ENCODE data around the gene DNAH17. TPM values are rescaled to one million over a fixed set of nuclear protein-coding genes. Genes with fewer than 3 reads are reported as not detected.

DNAH17 gene
- total and polyA plus RNA-seq, 9 donors: 0.35 to 5.2 (median 2.0) TPM

DNA sequence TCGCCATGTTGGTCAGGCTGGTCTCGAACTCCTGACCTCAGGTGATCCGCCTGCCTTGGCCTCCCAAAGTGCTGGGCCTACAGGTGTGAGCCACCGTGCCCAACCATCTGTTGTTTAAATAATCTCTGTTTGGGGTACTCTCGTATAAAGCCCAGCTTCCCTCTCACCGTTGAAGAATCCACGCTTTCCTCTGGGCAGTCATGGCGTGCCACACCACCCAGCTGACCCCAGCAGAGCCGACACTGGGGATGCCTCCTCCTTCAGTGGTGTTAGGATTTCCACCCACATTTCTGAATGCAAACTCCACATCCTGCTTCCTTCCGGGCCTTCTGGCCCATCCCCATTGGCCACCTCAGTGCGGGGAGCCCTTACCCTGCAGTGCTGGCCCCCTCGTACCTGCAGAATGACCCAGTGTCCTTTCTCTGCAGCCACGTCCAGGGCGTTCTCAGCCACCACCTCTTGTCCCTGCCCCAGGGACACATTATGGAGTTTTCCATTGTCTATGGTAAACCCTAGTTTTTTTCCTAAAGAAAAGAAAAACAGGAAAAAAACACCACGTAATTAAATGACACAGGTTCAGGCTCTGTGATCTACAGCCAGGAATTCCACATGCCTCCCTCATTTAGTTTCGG is 138.4 kb downstream of the DNAH17 start:
- Histone ChIP-seq H3K4me1 (ENCODE audit: control insufficient read depth, insufficient read depth, low read length) (peaks cover 13% of the 10 kb centered on the region), H3K27me3 (ENCODE audit: control insufficient read depth, insufficient read depth, low read length) (peaks cover 7% of the 10 kb centered on the region), H3K27ac (ENCODE audit: low read length) (no peak overlapping the region), H3K9me3 (replicated peaks; ENCODE audit: control insufficient read depth, low read depth, low read length) (no peaks in the 10 kb centered on the region), H3K36me3 (ENCODE audit: control insufficient read depth, insufficient read depth, low read length) (no peaks in the 10 kb centered on the region), H3K4me3 (ENCODE audit: low read length) (no peak overlapping the region)
- DNase-seq: no peak
- 71% methylated on average over 11 of the region's 16 CpGs for WGBS (ENCODE audit: insufficient coverage)

DNA sequence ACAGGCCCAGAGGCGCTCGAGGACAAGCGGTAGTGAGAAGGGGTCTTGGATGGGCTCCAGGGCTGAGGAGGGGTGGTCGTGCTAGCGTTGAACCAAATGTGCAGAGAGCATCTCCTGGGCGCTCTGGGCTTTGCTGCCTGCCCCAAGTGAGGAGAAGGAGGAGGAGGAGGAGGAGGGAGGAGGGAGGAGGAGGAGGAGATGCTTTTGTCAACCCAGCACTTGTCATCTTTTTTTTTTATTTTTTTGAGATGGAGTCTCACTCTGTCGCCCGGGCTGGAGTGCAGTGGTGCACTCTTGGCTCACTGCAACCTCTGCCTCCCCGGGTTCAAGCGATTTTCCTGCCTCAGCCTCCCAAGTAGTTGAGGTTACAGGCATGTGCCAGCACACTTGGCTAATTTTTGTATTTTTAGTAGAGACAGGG is 138.9 kb downstream of the DNAH17 start:
- H3K9me3 ChIP-seq (replicated peaks; ENCODE audit: control insufficient read depth, low read depth, low read length): no peaks in the 10 kb centered on the region
- no peaks in the 10 kb centered on the region for H3K36me3 ChIP-seq (ENCODE audit: control insufficient read depth, insufficient read depth, low read length)
- H3K4me1 ChIP-seq (ENCODE audit: control insufficient read depth, insufficient read depth, low read length): peaks cover 13% of the 10 kb centered on the region
- no peak overlapping the region for H3K27ac ChIP-seq (ENCODE audit: low read length)
- no peak for DNase-seq
- H3K27me3 ChIP-seq (ENCODE audit: control insufficient read depth, insufficient read depth, low read length): peaks cover 7% of the 10 kb centered on the region
- no peak overlapping the region for H3K4me3 ChIP-seq (ENCODE audit: low read length)
- 69% methylated on average over 3 of the region's 10 CpGs for WGBS (ENCODE audit: insufficient coverage)

- Histone ChIP-seq H3K4me1 (ENCODE audit: control insufficient read depth, insufficient read depth, low read length) (peaks cover 13% of the 10 kb centered on the region), H3K4me3 (ENCODE audit: low read length) (no peak overlapping the region), H3K27ac (ENCODE audit: low read length) (no peak overlapping the region), H3K9me3 (replicated peaks; ENCODE audit: control insufficient read depth, low read depth, low read length) (no peaks in the 10 kb centered on the region), H3K27me3 (ENCODE audit: control insufficient read depth, insufficient read depth, low read length) (peaks cover 7% of the 10 kb centered on the region), H3K36me3 (ENCODE audit: control insufficient read depth, insufficient read depth, low read length) (no peaks in the 10 kb centered on the region)
- DNase-seq: no peak
- 90% methylated on average over 18 of the region's 20 CpGs for WGBS (ENCODE audit: insufficient coverage)
These were observed 139.6 kb downstream of the DNAH17 start for GRCh38 chr17:78437508-78438169.

- peaks cover 3% of the 10 kb centered on the region for H3K4me1 ChIP-seq (ENCODE audit: control insufficient read depth, insufficient read depth, low read length)
- H3K9me3 ChIP-seq (replicated peaks; ENCODE audit: control insufficient read depth, low read depth, low read length): no peaks in the 10 kb centered on the region
- WGBS (ENCODE audit: insufficient coverage): 77% methylated on average over 14 of the region's 19 CpGs
- no peak for DNase-seq
- H3K27ac ChIP-seq (ENCODE audit: low read length): no peak overlapping the region
- H3K27me3 ChIP-seq (ENCODE audit: control insufficient read depth, insufficient read depth, low read length): peaks cover 2% of the 10 kb centered on the region
- no peak overlapping the region for H3K4me3 ChIP-seq (ENCODE audit: low read length)
- H3K36me3 ChIP-seq (ENCODE audit: control insufficient read depth, insufficient read depth, low read length): no peaks in the 10 kb centered on the region
These were observed 141.7 kb downstream of the DNAH17 start for GRCh38 chr17:78435330-78436005.

GRCh38 chr17:78434455-78435329 is 142.5 kb downstream of the DNAH17 start:
- peaks cover 3% of the 10 kb centered on the region for H3K4me1 ChIP-seq (ENCODE audit: control insufficient read depth, insufficient read depth, low read length)
- H3K36me3 ChIP-seq (ENCODE audit: control insufficient read depth, insufficient read depth, low read length): peaks cover 2% of the 10 kb centered on the region
- no peak for DNase-seq
- no peak overlapping the region for H3K27ac ChIP-seq (ENCODE audit: low read length)
- H3K4me3 ChIP-seq (ENCODE audit: low read length): no peak overlapping the region
- H3K9me3 ChIP-seq (replicated peaks; ENCODE audit: control insufficient read depth, low read depth, low read length): no peaks in the 10 kb centered on the region
- peaks cover 2% of the 10 kb centered on the region for H3K27me3 ChIP-seq (ENCODE audit: control insufficient read depth, insufficient read depth, low read length)
- WGBS (ENCODE audit: insufficient coverage): 46% methylated on average over 14 of the region's 18 CpGs

DNA sequence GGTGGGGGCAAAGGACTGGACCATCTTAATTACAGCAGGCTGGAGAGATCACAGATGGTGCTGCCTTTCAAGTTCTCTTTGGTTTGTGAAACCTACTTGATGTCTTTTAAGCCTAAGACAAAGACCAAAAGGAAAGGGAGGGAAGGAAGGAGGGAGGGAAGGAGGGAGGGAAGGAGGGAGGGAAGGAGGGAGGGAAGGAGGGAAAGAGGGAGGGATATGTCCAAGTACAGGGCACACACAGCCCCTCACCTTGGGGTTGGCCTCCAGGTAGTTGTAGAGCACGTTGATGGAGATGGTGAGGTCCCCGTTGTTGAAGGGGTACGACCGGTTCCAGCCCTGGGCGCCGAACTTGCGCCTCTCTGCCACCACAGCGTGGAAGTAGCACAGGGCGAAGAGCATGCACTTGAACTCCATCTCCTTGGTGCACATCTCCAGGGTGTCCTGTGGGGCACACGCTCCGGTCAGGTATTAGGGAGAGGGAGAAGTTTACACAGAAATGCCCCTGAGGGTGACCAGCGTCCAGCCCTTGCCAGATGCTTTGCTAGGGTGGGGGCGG is 143.3 kb downstream of the DNAH17 start:
- no peak for DNase-seq
- 81% methylated on average over 11 of the region's 13 CpGs for WGBS (ENCODE audit: insufficient coverage)
- Histone ChIP-seq H3K27ac (ENCODE audit: low read length) (no peak overlapping the region), H3K36me3 (ENCODE audit: control insufficient read depth, insufficient read depth, low read length) (peaks cover 11% of the 10 kb centered on the region), H3K4me3 (ENCODE audit: low read length) (no peak overlapping the region), H3K4me1 (ENCODE audit: control insufficient read depth, insufficient read depth, low read length) (peaks cover 3% of the 10 kb centered on the region), H3K27me3 (ENCODE audit: control insufficient read depth, insufficient read depth, low read length) (peaks cover 2% of the 10 kb centered on the region), H3K9me3 (replicated peaks; ENCODE audit: control insufficient read depth, low read depth, low read length) (no peaks in the 10 kb centered on the region)

GRCh38 chr17:78433013-78433727 is 144.0 kb downstream of the DNAH17 start:
- peaks cover 3% of the 10 kb centered on the region for H3K4me1 ChIP-seq (ENCODE audit: control insufficient read depth, insufficient read depth, low read length)
- peaks cover 2% of the 10 kb centered on the region for H3K27me3 ChIP-seq (ENCODE audit: control insufficient read depth, insufficient read depth, low read length)
- H3K36me3 ChIP-seq (ENCODE audit: control insufficient read depth, insufficient read depth, low read length): peaks cover 16% of the 10 kb centered on the region
- WGBS (ENCODE audit: insufficient coverage): 58% methylated on average over 17 of the region's 20 CpGs
- H3K27ac ChIP-seq (ENCODE audit: low read length): no peak overlapping the region
- H3K4me3 ChIP-seq (ENCODE audit: low read length): no peak overlapping the region
- no peaks in the 10 kb centered on the region for H3K9me3 ChIP-seq (replicated peaks; ENCODE audit: control insufficient read depth, low read depth, low read length)
- no peak for DNase-seq

DNA sequence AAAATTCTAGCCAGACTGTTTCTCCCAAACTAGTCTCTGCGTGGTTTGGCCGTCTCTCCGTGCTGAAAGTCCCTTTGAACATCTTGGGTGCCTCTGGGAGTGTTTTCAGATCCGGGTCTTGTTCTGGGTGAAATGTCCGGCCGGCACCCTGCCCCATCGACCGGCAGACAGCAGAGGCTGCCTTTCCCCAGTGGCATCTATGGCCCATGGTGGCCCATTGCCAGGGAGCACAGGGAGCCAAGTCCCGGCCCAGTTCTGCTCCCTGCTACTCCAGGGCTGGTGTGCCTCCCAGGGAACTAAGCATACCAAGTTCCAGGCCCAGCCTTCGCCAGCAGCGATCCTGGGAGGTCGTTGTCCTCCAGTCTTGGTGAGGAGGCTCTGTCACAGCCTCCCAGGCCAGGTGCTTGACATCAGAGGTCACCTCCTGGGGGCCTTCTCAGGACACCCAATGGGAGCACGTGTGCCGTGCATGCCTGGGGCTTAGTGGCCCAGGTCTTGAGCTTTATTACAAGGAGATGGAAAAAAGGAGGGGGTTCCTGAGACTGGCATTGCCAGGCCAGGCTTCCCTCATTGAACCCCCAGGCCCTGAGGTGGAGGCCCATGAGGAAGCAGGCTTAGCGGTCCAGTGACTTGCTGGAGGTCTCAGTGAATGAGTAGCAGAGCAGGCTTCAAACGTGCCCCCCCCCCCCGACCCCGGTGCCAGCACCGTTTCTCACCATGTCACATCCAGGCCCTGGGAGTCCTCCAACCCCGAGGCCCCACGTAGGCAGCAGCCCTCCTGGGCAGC is 144.8 kb downstream of the DNAH17 start:
- no peak overlapping the region for H3K27ac ChIP-seq (ENCODE audit: low read length)
- H3K4me1 ChIP-seq (ENCODE audit: control insufficient read depth, insufficient read depth, low read length): peaks cover 3% of the 10 kb centered on the region
- H3K27me3 ChIP-seq (ENCODE audit: control insufficient read depth, insufficient read depth, low read length): peaks cover 2% of the 10 kb centered on the region
- no peaks in the 10 kb centered on the region for H3K9me3 ChIP-seq (replicated peaks; ENCODE audit: control insufficient read depth, low read depth, low read length)
- no peak overlapping the region for H3K4me3 ChIP-seq (ENCODE audit: low read length)
- H3K36me3 ChIP-seq (ENCODE audit: control insufficient read depth, insufficient read depth, low read length): peaks cover 21% of the 10 kb centered on the region
- 53% methylated on average over 13 of the region's 21 CpGs for WGBS (ENCODE audit: insufficient coverage)
- no peak for DNase-seq

- no peak overlapping the region for H3K27ac ChIP-seq (ENCODE audit: low read length)
- H3K27me3 ChIP-seq (ENCODE audit: control insufficient read depth, insufficient read depth, low read length): peaks cover 2% of the 10 kb centered on the region
- H3K4me3 ChIP-seq (ENCODE audit: low read length): no peak overlapping the region
- 76% methylated on average over 9 of the region's 11 CpGs for WGBS (ENCODE audit: insufficient coverage)
- DNase-seq: no peak
- peaks cover 3% of the 10 kb centered on the region for H3K4me1 ChIP-seq (ENCODE audit: control insufficient read depth, insufficient read depth, low read length)
- H3K36me3 ChIP-seq (ENCODE audit: control insufficient read depth, insufficient read depth, low read length): peaks cover 29% of the 10 kb centered on the region
- no peaks in the 10 kb centered on the region for H3K9me3 ChIP-seq (replicated peaks; ENCODE audit: control insufficient read depth, low read depth, low read length)
These were observed 145.6 kb downstream of the DNAH17 start for GRCh38 chr17:78431692-78431958.
